HepG2 (cell line): ENCODE data around the gene ACTR1B. TPM values are rescaled to one million over a fixed set of nuclear protein-coding genes. Genes with fewer than 3 reads are reported as not detected.

Experiments used
- AKAP8 ChIP-seq: sonication (generic); formaldehyde crosslinking; IDR thresholded peaks from 2 replicates; pipeline ENCODE4 v1.5.1; 2020; ENCODE audit warnings: mild to moderate bottlenecking, missing genetic modification reagents
- ATF6 ChIP-seq: sonication (generic); formaldehyde crosslinking; conservative IDR thresholded peaks from 2 replicates; pipeline ENCODE4 v1.4.0; 2020; ENCODE audit warnings: missing genetic modification reagents
- ATM ChIP-seq: fragments of 450-650 bp; IDR thresholded peaks from 2 replicates; pipeline ENCODE4 v1.7.1; 2017; ENCODE audit warnings: mild to moderate bottlenecking, borderline replicate concordance
- ATRX ChIP-seq: sonication (generic); formaldehyde crosslinking; IDR thresholded peaks from 2 replicates; pipeline ENCODE4 v1.4.0; 2020; ENCODE audit warnings: missing genetic modification reagents, borderline replicate concordance
- CBX2 ChIP-seq, 2 experiments: fragments of 200-600 bp in 1 of 2; sonication (generic); formaldehyde crosslinking in 1 of 2; IDR thresholded peaks; 2 replicates each; pipeline versions ENCODE4 v1.7.0 to v1.8.1; 2018 to 2022; ENCODE audit warnings: low read depth in 2 of 2, low read length in 1 of 2, mild to moderate bottlenecking in 1 of 2, missing genetic modification reagents in 1 of 2
- ELF1 ChIP-seq: sonication (generic); formaldehyde crosslinking; IDR thresholded peaks from 2 replicates; pipeline ENCODE4 v1.4.0; 2020; ENCODE audit warnings: missing genetic modification reagents
- HMGA1 ChIP-seq: sonication (generic); formaldehyde crosslinking; conservative IDR thresholded peaks from 2 replicates; pipeline ENCODE4 v1.4.0; 2020; ENCODE audit warnings: missing genetic modification reagents
- HOXA3 ChIP-seq: sonication (generic); formaldehyde crosslinking; IDR thresholded peaks from 2 replicates; pipeline ENCODE4 v1.5.0; 2020; ENCODE audit warnings: missing genetic modification reagents
- MIXL1 ChIP-seq: IDR thresholded peaks from 2 replicates; pipeline ENCODE4 v1.6.1; 2016
- NCOA5 ChIP-seq: sonication (generic); formaldehyde crosslinking; IDR thresholded peaks from 2 replicates; pipeline ENCODE4 v1.4.0; 2020; ENCODE audit warnings: missing genetic modification reagents
- NFE2 ChIP-seq: sonication (generic); formaldehyde crosslinking; IDR thresholded peaks from 2 replicates; pipeline ENCODE4 v1.4.0; 2020; ENCODE audit warnings: missing genetic modification reagents
- NPAS2 ChIP-seq: sonication (generic); formaldehyde crosslinking; IDR thresholded peaks from 2 replicates; pipeline ENCODE4 v1.8.0; 2022; ENCODE audit warnings: mild to moderate bottlenecking, missing genetic modification reagents, borderline replicate concordance
- RELA ChIP-seq: sonication (generic); formaldehyde crosslinking; IDR thresholded peaks from 2 replicates; pipeline ENCODE4 v1.4.0; 2020; ENCODE audit warnings: missing genetic modification reagents
- RXRA ChIP-seq: sonication (generic); formaldehyde crosslinking; IDR thresholded peaks from 2 replicates; pipeline ENCODE4 v1.5.1; 2020; ENCODE audit warnings: missing genetic modification reagents
- STAT5B ChIP-seq: sonication (generic); formaldehyde crosslinking; IDR thresholded peaks from 2 replicates; pipeline ENCODE4 v1.4.0; 2020; ENCODE audit warnings: missing genetic modification reagents
- SYNCRIP ChIP-seq: fragments of 200-400 bp; formaldehyde crosslinking; IDR thresholded peaks from 2 replicates; pipeline ENCODE4 v1.6.1; 2018; ENCODE audit warnings: mild to moderate bottlenecking, low read depth, low read length; ENCODE audit not compliant: insufficient read depth
- TARDBP ChIP-seq: sonication (generic); formaldehyde crosslinking; IDR thresholded peaks from 2 replicates; pipeline ENCODE4 v1.8.0; 2022; ENCODE audit warnings: mild to moderate bottlenecking, missing genetic modification reagents
- U2AF2 ChIP-seq: fragments of 200-400 bp; formaldehyde crosslinking; IDR thresholded peaks from 2 replicates; pipeline ENCODE4 v1.6.1; 2017; ENCODE audit warnings: low read depth, mild to moderate bottlenecking, low read length
- ZBTB8A ChIP-seq: sonication (generic); formaldehyde crosslinking; IDR thresholded peaks from 2 replicates; pipeline ENCODE4 v1.4.0; 2020; ENCODE audit warnings: mild to moderate bottlenecking, low read depth, missing genetic modification reagents, borderline replicate concordance
- ZFP62 ChIP-seq: sonication (generic); formaldehyde crosslinking; IDR thresholded peaks from 2 replicates; pipeline ENCODE4 v1.4.0; 2020; ENCODE audit warnings: missing genetic modification reagents
- ZFP90 ChIP-seq: sonication (generic); formaldehyde crosslinking; IDR thresholded peaks from 2 replicates; pipeline ENCODE4 v1.8.0; 2022; ENCODE audit warnings: missing genetic modification reagents, mild to moderate bottlenecking, inconsistent platforms, borderline replicate concordance
- ZNF234 ChIP-seq: sonication (generic); formaldehyde crosslinking; conservative IDR thresholded peaks from 2 replicates; pipeline ENCODE4 v1.5.1; 2020; ENCODE audit warnings: mild to moderate bottlenecking, missing genetic modification reagents
- ZNF577 ChIP-seq: sonication (generic); formaldehyde crosslinking; IDR thresholded peaks from 2 replicates; pipeline ENCODE4 v1.4.0; 2020; ENCODE audit warnings: mild to moderate bottlenecking, low read depth, missing genetic modification reagents, borderline replicate concordance
- ZNF713 ChIP-seq: sonication (generic); formaldehyde crosslinking; IDR thresholded peaks from 2 replicates; pipeline ENCODE4 v1.4.0; 2020; ENCODE audit warnings: mild to moderate bottlenecking, missing genetic modification reagents
- ZNF839 ChIP-seq: sonication (generic); formaldehyde crosslinking; IDR thresholded peaks from 2 replicates; pipeline ENCODE4 v1.4.0; 2020; ENCODE audit warnings: missing genetic modification reagents, mild to moderate bottlenecking, borderline replicate concordance
- ZSCAN22 ChIP-seq: sonication (generic); formaldehyde crosslinking; IDR thresholded peaks from 2 replicates; pipeline ENCODE4 v1.4.0; 2020; ENCODE audit warnings: mild to moderate bottlenecking, missing genetic modification reagents
- polyA plus RNA-seq, 8 experiments: library from polyadenylated mRNA; depleted of rRNA in 3 of 8; stranded (reverse) in 7 of 8; unstranded in 1 of 8; fragments of >200 nt; fragmentation: Illumina TruSeq in 4 of 8; extraction: Trizol in 4 of 8; gene quantifications; 2 replicates each; pipeline versions ENCODE4 v1.2.1 to v1.2.3, GENCODE V29; 2011 to 2016; ENCODE audit warnings: low read depth in 4 of 8, missing spikeins in 1 of 8, mixed read lengths in 1 of 8; ENCODE audit not compliant: insufficient read depth in 1 of 8
- total RNA-seq, 5 experiments: library from RNA; depleted of rRNA; stranded (reverse); fragments of >200 nt; fragmentation: Illumina TruSeq; extraction: Trizol; gene quantifications; 2 replicates each; pipeline ENCODE4 v1.2.3, GENCODE V29; 2016; ENCODE audit warnings: low read depth in 1 of 5
- TF ChIP-seq, protein P1 (sequence below): sonication (generic); formaldehyde crosslinking; IDR thresholded peaks from 2 replicates; pipeline ENCODE4 v1.4.0; 2020; ENCODE audit warnings: low read depth, mild to moderate bottlenecking, missing genetic modification reagents
- TF ChIP-seq, protein P2 (sequence below): sonication (generic); formaldehyde crosslinking; IDR thresholded peaks from 2 replicates; pipeline ENCODE4 v1.4.0; 2020; ENCODE audit warnings: mild to moderate bottlenecking, missing genetic modification reagents
- TF ChIP-seq, protein P3 (sequence below): sonication (generic); formaldehyde crosslinking; IDR thresholded peaks from 2 replicates; pipeline ENCODE4 v1.5.0; 2020; ENCODE audit warnings: mild to moderate bottlenecking, low read depth, missing genetic modification reagents, borderline replicate concordance

ACTR1B gene
- total and polyA plus RNA-seq, 2 of the 13 experiments (the other 11 are each of a cell fraction or from before 2014, with no cell fraction given): 61.7 to 76.7 TPM

DNA sequence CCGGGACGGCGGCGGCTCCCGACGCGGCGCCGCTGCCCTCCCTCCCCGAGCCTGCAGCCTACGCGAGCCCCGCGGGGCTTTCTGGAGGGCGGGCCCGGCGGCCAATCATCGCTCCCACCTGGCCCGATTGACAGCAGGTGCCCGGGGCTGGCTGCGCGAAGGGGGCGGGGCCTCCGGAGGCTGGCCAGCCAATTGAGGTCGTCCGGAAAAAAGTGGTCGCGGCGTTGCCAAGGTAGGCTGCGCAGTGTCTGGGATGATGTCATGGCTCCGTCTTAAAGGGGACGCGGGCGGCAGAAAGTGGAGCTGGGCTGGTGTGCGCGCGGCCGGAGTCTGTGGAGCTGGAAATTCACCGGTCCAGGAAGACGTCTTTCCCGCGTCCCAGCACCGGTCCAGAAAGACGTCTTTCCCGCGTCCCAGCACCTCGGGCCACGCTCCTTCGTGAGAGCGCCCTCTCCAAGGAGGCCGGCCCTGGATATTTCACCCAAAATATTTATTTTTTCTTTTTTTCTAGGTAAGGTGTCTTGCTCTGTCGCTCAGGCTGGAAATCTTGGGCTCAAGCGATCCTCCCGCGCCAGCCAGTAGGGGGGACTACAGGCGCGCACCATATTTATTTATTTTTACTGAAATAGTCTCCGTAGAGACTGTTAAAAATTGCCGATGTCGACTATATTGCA is at the start of gene ACTR1B (continued):
- TF ChIP-seq ZNF839: no peak
- TF ChIP-seq ELF1 (CRISPR knock-in tag): peak; percentile 67
- no peak; the same call in 1 of the 2 replicates for TF ChIP-seq ATF6
- no peak for TF ChIP-seq CBX2 (IDR thresholded peaks at IDR 0.05; ENCODE audit: low read depth, low read length)
- no peak for TF ChIP-seq CBX2 (CRISPR knock-in tag; IDR thresholded peaks at IDR 0.05; ENCODE audit: low read depth)
- no peak for TF ChIP-seq U2AF2
- no peak for TF ChIP-seq HMGA1 (CRISPR knock-in tag)
- TF ChIP-seq ZBTB8A (CRISPR knock-in tag): no peak; the same call in 1 of the 2 replicates
- TF ChIP-seq ZNF577 (CRISPR knock-in tag): no peak
- no peak for TF ChIP-seq ZNF234
- TF ChIP-seq MIXL1 (CRISPR knock-in tag): no peak
- 0 out of 2 replicates have a peak, but pooled peaks have one; percentile 48 for TF ChIP-seq RXRA (CRISPR knock-in tag)
- TF ChIP-seq, protein P1, sequence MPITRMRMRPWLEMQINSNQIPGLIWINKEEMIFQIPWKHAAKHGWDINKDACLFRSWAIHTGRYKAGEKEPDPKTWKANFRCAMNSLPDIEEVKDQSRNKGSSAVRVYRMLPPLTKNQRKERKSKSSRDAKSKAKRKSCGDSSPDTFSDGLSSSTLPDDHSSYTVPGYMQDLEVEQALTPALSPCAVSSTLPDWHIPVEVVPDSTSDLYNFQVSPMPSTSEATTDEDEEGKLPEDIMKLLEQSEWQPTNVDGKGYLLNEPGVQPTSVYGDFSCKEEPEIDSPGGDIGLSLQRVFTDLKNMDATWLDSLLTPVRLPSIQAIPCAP (CRISPR knock-in tag): no peak
- no peak for TF ChIP-seq NFE2 (CRISPR knock-in tag)
- TF ChIP-seq ZSCAN22: no peak
- no peak for TF ChIP-seq ZNF713 (CRISPR knock-in tag)
- TF ChIP-seq ZFP90 (CRISPR knock-in tag): peak; percentile 77; the same call in 1 of the 2 replicates
- peak; percentile 28; the same call in 1 of the 2 replicates for TF ChIP-seq TARDBP (CRISPR knock-in tag)
- TF ChIP-seq NPAS2 (CRISPR knock-in tag): no peak
- no peak for TF ChIP-seq ZFP62
- TF ChIP-seq NCOA5 (CRISPR knock-in tag): no peak
- TF ChIP-seq HOXA3 (CRISPR knock-in tag): peak; percentile 83
- TF ChIP-seq, protein P2, sequence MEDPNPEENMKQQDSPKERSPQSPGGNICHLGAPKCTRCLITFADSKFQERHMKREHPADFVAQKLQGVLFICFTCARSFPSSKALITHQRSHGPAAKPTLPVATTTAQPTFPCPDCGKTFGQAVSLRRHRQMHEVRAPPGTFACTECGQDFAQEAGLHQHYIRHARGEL (CRISPR knock-in tag): no peak
- TF ChIP-seq, protein P3, sequence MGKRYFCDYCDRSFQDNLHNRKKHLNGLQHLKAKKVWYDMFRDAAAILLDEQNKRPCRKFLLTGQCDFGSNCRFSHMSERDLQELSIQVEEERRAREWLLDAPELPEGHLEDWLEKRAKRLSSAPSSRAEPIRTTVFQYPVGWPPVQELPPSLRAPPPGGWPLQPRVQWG (CRISPR knock-in tag): no peak
- no peak for TF ChIP-seq ATRX (CRISPR knock-in tag)
- peak; percentile 49; the same call in 1 of the 2 replicates for TF ChIP-seq RELA (CRISPR knock-in tag)
- no peak for TF ChIP-seq ATM
- no peak for TF ChIP-seq STAT5B
- TF ChIP-seq SYNCRIP: no peak
- no peak for TF ChIP-seq AKAP8 (CRISPR knock-in tag)
